Mesothelial cell of epicardium (in vitro differentiated cells): ENCODE results near the gene LRP5. TPM values are rescaled to one million over a fixed set of nuclear protein-coding genes. Genes with fewer than 3 reads are reported as not detected.
A peak's percentile ranks its signal among the peaks of the same experiment; 100 is the strongest.
"Not testable (repeated sequence)": the region's sequence is repeated elsewhere in the genome, so short reads cannot be mapped to it uniquely, and the experiment has no call there.

Experiments
- DNase-seq, 2 experiments: peaks; one replicate each; pipeline ENCODE4 v3.0.0; 2021; ENCODE audit warnings: low spot score in 2 of 2; ENCODE audit not compliant: unreplicated experiment in 2 of 2
- H3K27ac Mint-ChIP-seq: 2 replicates; pipeline ENCODE4 v1.8.0; 2021; ENCODE audit warnings: mixed read lengths
- H3K27me3 Mint-ChIP-seq: 2 replicates; pipeline ENCODE4 v1.8.0; 2021; ENCODE audit warnings: low read depth, mixed read lengths
- H3K36me3 Mint-ChIP-seq: 2 replicates; pipeline ENCODE4 v1.8.0; 2021; ENCODE audit warnings: mixed read lengths
- H3K4me1 Mint-ChIP-seq: 2 replicates; pipeline ENCODE4 v1.8.0; 2021; ENCODE audit warnings: mixed read lengths
- H3K4me3 Mint-ChIP-seq: 2 replicates; pipeline ENCODE4 v1.8.0; 2021; ENCODE audit warnings: mild to moderate bottlenecking, moderate library complexity, mixed read lengths
- H3K9me3 Mint-ChIP-seq: 2 replicates; pipeline ENCODE4 v1.8.0; 2021; ENCODE audit warnings: mixed read lengths
- total RNA-seq: library from RNA; stranded (reverse); gene quantifications from 3 replicates; pipeline ENCODE4 v1.2.1, GENCODE V29; 2021
- TF ChIP-seq, protein P1 (sequence below): fragments of 200-600 bp; sonication (generic); IDR thresholded peaks from one replicate; pipeline ENCODE4 v1.5.0; 2021; ENCODE audit warnings: antibody characterized with exemption; ENCODE audit not compliant: unreplicated experiment

Gene LRP5
- total RNA-seq, 1 donor from 2014 or later = 72.5 TPM

DNA sequence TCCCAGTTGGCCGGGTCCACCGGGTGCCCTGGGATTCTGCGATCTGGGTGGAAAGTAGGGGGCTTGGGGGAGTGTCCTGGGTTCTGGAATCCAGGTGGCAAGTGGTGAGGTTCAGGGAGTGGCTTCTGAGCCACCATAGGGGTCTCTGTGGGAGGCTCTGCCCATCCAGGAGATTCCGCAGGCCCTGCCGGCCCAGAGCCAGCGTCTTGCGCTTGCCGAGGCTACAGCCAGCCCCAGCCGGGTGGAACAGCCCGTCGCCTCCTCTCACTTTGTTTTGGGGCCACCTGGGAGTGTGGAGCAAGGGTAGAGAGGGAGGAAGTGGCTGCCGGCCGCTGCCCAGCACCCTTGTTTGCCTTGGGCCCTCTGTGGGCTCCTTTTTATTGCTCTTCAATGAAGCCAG lies 87.5 kb downstream of the LRP5 start:
- Mint-ChIP-seq H3K27ac (peak overlapping the region; percentile 80), H3K4me3 (no peak overlapping the region), H3K4me1 (peaks cover 10% of the 10 kb centered on the region), H3K9me3 (no peaks in the 10 kb centered on the region), H3K36me3 (peaks cover 18% of the 10 kb centered on the region), H3K27me3 (no peaks in the 10 kb centered on the region)
- DNase-seq = no peak
- TF ChIP-seq, protein P1, sequence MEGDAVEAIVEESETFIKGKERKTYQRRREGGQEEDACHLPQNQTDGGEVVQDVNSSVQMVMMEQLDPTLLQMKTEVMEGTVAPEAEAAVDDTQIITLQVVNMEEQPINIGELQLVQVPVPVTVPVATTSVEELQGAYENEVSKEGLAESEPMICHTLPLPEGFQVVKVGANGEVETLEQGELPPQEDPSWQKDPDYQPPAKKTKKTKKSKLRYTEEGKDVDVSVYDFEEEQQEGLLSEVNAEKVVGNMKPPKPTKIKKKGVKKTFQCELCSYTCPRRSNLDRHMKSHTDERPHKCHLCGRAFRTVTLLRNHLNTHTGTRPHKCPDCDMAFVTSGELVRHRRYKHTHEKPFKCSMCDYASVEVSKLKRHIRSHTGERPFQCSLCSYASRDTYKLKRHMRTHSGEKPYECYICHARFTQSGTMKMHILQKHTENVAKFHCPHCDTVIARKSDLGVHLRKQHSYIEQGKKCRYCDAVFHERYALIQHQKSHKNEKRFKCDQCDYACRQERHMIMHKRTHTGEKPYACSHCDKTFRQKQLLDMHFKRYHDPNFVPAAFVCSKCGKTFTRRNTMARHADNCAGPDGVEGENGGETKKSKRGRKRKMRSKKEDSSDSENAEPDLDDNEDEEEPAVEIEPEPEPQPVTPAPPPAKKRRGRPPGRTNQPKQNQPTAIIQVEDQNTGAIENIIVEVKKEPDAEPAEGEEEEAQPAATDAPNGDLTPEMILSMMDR = no peak

DNA sequence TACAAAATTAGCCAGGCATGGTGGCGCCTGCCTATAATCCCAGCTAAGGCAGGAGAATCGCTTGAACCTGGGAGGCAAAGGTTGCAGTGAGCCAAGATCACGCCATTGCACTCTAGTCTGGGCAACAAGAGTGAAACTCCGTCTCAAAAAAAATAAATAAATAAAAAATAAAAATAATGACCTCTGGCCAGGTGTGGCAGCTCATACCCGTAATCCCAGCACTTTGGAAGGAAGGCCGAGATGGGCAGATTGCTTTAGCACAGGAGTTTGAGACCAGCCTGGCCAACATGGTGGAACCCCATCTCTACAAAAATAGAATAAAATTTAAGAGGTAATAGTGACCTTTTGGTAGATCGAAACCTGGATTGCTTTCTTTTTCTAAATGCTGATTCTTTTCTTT lies 88.2 kb downstream of the LRP5 start:
- not testable (repeated sequence) for H3K9me3 Mint-ChIP-seq, H3K27me3 Mint-ChIP-seq, H3K27ac Mint-ChIP-seq, DNase-seq, H3K4me3 Mint-ChIP-seq
- peaks cover 10% of the 10 kb centered on the region for H3K4me1 Mint-ChIP-seq
- H3K36me3 Mint-ChIP-seq = peaks cover 18% of the 10 kb centered on the region

DNA sequence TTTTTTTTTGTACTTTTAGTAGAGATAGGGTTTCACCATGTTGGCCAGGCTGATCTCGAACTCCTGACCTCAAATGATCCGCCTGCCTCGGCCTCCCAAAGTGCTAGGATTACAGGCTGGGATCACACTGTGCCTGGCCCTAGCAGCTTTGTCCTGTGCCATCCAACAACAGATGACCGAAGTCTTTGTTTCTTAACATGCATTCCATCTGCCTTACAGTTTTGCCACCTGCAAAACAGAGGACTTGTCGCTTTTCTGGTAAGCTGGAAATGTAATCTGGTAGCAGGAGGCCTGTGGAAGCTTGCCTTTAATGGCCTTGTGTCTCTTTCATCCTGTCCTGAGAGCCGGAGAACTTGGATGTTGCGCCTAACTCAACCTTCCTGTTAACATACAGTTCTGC lies 89.5 kb downstream of the LRP5 start:
- no peak for DNase-seq
- Mint-ChIP-seq H3K27ac (no peak overlapping the region), H3K4me3 (no peak overlapping the region), H3K9me3 (no peaks in the 10 kb centered on the region), H3K4me1 (peaks cover 10% of the 10 kb centered on the region), H3K36me3 (peaks cover 22% of the 10 kb centered on the region), H3K27me3 (no peaks in the 10 kb centered on the region)
- TF ChIP-seq, protein P1 = no peak

DNA sequence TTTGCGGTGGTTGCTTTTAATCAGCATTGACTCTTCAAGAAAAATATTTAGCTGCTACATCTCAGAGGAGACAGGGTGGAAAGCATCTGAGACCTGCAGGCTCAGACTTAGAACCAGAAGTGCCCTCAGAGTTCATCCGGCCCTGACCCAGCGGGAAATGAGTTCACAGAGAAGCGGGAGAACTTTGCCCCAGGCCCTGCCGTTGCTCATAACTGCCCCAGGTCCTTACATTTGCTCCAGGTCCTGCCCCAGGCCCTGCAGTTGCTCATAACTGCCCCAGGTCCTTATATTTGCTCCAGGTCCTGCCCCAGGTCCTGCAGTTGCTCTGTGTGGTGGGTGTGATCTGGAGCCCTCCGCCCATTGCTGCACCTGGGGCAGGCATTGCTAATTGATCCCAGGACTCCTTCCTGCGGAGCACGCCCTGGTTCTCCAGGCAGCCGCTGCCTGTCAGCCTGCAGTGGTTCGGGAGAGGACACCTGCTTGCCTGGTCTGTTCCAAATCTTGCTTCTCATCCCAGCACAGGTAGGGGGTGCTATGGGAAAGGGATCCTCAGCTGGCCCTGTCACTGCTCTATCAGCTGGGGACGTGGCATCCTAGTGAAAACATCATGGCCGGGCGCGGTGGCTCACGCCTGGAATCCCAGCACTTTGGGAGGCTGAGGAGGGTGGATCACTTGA lies 90.1 kb downstream of the LRP5 start:
- peaks cover 10% of the 10 kb centered on the region for H3K4me1 Mint-ChIP-seq
- no peak overlapping the region for H3K4me3 Mint-ChIP-seq
- H3K27ac Mint-ChIP-seq = no peak overlapping the region
- H3K27me3 Mint-ChIP-seq = no peaks in the 10 kb centered on the region
- H3K9me3 Mint-ChIP-seq = no peaks in the 10 kb centered on the region
- TF ChIP-seq, protein P1 = no peak
- H3K36me3 Mint-ChIP-seq = peaks cover 24% of the 10 kb centered on the region
- DNase-seq = no peak

DNA sequence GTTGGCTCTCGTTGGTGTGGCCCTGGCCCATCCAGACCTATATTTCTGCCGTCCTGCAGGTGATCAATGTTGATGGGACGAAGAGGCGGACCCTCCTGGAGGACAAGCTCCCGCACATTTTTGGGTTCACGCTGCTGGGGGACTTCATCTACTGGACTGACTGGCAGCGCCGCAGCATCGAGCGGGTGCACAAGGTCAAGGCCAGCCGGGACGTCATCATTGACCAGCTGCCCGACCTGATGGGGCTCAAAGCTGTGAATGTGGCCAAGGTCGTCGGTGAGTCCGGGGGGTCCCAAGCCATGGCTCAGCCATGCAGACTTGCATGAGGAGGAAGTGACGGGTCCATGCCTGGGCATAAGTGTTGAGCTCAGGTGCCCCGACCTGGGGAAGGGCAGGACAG lies 91.0 kb downstream of the LRP5 start:
- Mint-ChIP-seq H3K4me3 (no peak overlapping the region), H3K27ac (no peak overlapping the region), H3K9me3 (no peaks in the 10 kb centered on the region), H3K4me1 (peaks cover 8% of the 10 kb centered on the region), H3K27me3 (no peaks in the 10 kb centered on the region), H3K36me3 (peaks cover 28% of the 10 kb centered on the region)
- no peak for DNase-seq
- TF ChIP-seq, protein P1 = no peak

DNA sequence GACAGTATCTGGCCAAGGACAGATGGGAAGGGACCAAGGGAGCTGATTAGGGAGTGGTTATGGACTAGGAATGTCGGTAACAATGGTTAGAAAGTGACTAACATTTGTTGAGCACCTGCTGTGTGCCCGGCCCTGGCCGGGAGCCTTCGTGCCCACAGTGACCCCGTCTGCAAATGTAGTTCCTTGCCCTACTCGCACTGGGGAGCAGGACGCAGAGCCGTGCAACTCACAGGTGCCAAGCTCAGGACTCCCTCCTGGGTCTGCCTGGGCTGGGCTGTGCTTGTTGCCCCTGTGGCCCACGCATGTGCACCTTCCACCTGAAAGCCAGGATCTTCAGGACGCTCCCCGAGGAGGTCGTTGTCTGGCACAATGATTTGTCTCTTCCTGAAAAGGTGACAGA lies 91.4 kb downstream of the LRP5 start:
- Mint-ChIP-seq H3K9me3 (no peaks in the 10 kb centered on the region), H3K27me3 (no peaks in the 10 kb centered on the region), H3K27ac (no peak overlapping the region), H3K4me1 (peaks cover 8% of the 10 kb centered on the region), H3K4me3 (no peak overlapping the region), H3K36me3 (peaks cover 32% of the 10 kb centered on the region)
- no peak for DNase-seq
- TF ChIP-seq, protein P1 = no peak
